ENCODE results near the gene EXOG. TPM values are rescaled to one million over a fixed set of nuclear protein-coding genes. Genes with fewer than 3 reads are reported as not detected.

The EXOG gene
- total and polyA plus RNA-seq, 2 donors (not counting 3 experiments of a cell fraction or from before 2014, with no cell fraction given), result 10.8 to 21.9 TPM

DNA sequence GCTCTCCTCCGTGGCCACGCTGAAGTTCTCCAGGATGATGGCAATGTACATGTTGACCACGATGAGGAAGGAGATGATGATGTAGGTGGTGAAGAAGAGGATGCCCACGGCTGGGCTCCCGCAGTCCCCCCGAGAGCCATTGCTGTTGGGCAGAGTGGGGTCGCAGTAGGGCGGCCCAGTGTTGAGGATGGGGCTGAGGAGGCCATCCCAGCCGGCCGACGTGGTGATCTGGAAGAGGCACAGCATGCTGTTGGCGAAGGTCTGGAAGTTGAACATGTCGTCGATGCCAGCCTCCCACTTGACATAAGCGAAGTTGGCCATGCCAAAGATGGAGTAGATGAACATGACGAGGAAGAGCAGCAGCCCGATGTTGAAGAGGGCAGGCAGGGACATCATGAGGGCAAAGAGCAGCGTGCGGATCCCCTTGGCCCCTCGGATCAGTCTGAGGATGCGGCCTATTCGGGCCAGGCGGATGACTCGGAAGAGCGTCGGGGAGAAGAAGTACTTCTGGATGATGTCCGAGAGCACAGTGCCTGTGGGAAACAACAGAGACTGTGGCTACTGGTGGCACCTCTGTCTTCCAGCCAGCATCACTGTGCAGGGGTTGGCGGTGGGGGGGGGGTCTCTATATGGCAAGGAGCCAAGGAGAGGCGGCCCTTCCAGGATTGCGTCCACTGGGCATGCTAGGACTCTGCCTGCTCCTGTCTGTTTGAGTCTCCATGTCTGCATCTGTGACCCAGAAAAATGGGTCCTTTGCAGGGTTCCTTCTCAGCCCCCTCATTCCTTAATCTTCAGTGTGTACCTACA is 55.1 kb downstream of the EXOG start:
- Histone ChIP-seq H3K36me3 (ENCODE audit: control insufficient read depth in 2 of 2, extremely low read depth in 1 of 2, insufficient read depth in 2 of 2, low read length in 2 of 2) (no peaks in the 10 kb centered on the region), H3K79me2 (ENCODE audit: control insufficient read depth, insufficient read depth, low read length) (no peaks in the 10 kb centered on the region), H3K9ac (replicated peaks; ENCODE audit: extremely low read depth, insufficient read depth, low read length) (no peak overlapping the region), H3K9me3 (replicated peaks; ENCODE audit: control insufficient read depth, insufficient read depth, low read length) (no peaks in the 10 kb centered on the region), H4K20me1 (replicated peaks; ENCODE audit: control insufficient read depth, extremely low read depth, insufficient read depth, low read length) (no peaks in the 10 kb centered on the region), H3K27ac (ENCODE audit: insufficient read depth, low read depth, low read length) (no peak overlapping the region), H3K4me1 (ENCODE audit: control insufficient read depth, extremely low read depth, insufficient read depth, low read length) (no peaks in the 10 kb centered on the region), H3K9me1 (replicated peaks; ENCODE audit: control insufficient read depth, extremely low read depth, insufficient read depth, low read length) (no peaks in the 10 kb centered on the region), H3K4me2 (ENCODE audit: insufficient read depth, low read length) (no peak overlapping the region), H3K27me3 (ENCODE audit: control insufficient read depth in 2 of 2, insufficient read depth in 2 of 2, low read length in 2 of 2) (no peaks in the 10 kb centered on the region), H3K4me3 (replicated peaks in 1 of 3; ENCODE audit: insufficient read depth in 1 of 3, low read depth in 1 of 3, low read length in 3 of 3) (no peak overlapping the region), H2AFZ (ENCODE audit: low read depth, low read length) (no peak overlapping the region)
- dilution Hi-C loops (cut with MboI; ENCODE audit: extremely low pct_ligation_motif_present, low sequenced_read_pairs), result no loop called here
- FAIRE-seq (no peak), DNase-seq (ENCODE audit: low read depth, low spot score) (no peak)
- CTCF ChIA-PET, result interaction anchor here (1.4 kb wide), 1 partner anchor 30 kb away, joined by 3 read pairs; no protein-coding TSS in a partner anchor
- no TSS peak for BruUV-seq (replicated peaks)
- POLR2A ChIA-PET, result no interaction called here
- intact Hi-C loops (cut with micrococcal nuclease), result no loop called here
- no peak for TF ChIP-seq FOS (IDR thresholded peaks at IDR 0.05; ENCODE audit: borderline replicate concordance, insufficient read depth, low read length)
- TF ChIP-seq GATA2 (IDR thresholded peaks at IDR 0.05; ENCODE audit: insufficient read depth, insufficient read length, low read depth, low read length), result no peak
- TF ChIP-seq POLR2A (IDR thresholded peaks at IDR 0.05; ENCODE audit: low read depth, low read length), result no peak
- no peak for TF ChIP-seq EZH2 (IDR thresholded peaks at IDR 0.05; ENCODE audit: borderline replicate concordance, low read depth, low read length, severe bottlenecking)
- TF ChIP-seq MYC (IDR thresholded peaks at IDR 0.05; ENCODE audit: low read depth, low read length), result no peak
- TF ChIP-seq, protein P1, sequence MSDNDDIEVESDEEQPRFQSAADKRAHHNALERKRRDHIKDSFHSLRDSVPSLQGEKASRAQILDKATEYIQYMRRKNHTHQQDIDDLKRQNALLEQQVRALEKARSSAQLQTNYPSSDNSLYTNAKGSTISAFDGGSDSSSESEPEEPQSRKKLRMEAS (IDR thresholded peaks at IDR 0.05; ENCODE audit: insufficient read depth, insufficient read length), result no peak
- TF ChIP-seq JUN (IDR thresholded peaks at IDR 0.05; ENCODE audit: borderline replicate concordance, insufficient read depth, insufficient read length, low read depth), result no peak
- no peak for TF ChIP-seq POLR2AphosphoS5 (IDR thresholded peaks at IDR 0.05; ENCODE audit: insufficient read depth, low read depth, low read length)
- TF ChIP-seq, protein P2, sequence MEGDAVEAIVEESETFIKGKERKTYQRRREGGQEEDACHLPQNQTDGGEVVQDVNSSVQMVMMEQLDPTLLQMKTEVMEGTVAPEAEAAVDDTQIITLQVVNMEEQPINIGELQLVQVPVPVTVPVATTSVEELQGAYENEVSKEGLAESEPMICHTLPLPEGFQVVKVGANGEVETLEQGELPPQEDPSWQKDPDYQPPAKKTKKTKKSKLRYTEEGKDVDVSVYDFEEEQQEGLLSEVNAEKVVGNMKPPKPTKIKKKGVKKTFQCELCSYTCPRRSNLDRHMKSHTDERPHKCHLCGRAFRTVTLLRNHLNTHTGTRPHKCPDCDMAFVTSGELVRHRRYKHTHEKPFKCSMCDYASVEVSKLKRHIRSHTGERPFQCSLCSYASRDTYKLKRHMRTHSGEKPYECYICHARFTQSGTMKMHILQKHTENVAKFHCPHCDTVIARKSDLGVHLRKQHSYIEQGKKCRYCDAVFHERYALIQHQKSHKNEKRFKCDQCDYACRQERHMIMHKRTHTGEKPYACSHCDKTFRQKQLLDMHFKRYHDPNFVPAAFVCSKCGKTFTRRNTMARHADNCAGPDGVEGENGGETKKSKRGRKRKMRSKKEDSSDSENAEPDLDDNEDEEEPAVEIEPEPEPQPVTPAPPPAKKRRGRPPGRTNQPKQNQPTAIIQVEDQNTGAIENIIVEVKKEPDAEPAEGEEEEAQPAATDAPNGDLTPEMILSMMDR (IDR thresholded peaks at IDR 0.05; ENCODE audit: extremely low read depth in 1 of 2, insufficient read depth in 1 of 2, low read depth in 1 of 2, low read length in 2 of 2), result no peak
